GM12874 (cell line): ENCODE data around the gene FHIP2A.

Experiments
- CTCF ChIP-seq: IDR thresholded peaks from 2 replicates; pipeline ENCODE4 v1.5.1; 2011; ENCODE audit warnings: low read depth, mild to moderate bottlenecking, control low read depth, low read length, moderate library complexity; ENCODE audit not compliant: insufficient read depth

FHIP2A gene

GRCh38 chr10:114867365-114867764 is 45.8 kb downstream of the FHIP2A start:
- TF ChIP-seq CTCF = no peak

DNA sequence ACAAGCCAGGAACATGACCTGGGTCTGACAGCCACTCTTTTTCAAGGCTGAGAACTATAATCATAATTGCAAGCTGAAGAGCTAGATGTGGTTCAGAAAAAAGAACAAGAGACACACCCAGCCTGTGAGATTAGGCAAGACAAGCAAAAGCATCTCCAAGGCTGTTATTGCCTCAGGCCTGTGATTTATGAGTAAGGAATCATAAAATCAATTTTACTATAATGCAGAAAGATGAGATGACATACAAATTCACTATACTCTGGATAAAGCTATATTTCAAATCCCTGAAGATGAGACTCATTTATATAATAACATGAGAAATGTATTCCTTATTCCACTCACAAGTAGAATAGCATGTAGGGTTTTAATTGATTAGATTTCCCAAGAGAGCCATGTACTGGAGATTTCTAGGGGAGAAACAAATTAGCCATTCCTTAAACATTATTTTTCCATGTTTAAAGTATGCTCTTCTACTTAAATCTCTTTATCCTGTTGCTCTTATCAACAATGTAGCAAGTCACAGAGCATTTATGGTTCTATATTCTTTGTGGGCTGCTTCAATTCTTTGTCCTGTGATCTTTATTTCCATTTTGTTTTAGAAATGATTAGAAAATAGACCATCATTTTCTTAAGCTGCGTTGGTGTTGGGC is 47.4 kb downstream of the FHIP2A start:
- no peak for TF ChIP-seq CTCF

GRCh38 chr10:114869520-114869892 is 47.9 kb downstream of the FHIP2A start:
- no peak for TF ChIP-seq CTCF

- no peak for TF ChIP-seq CTCF
These were observed 48.9 kb downstream of the FHIP2A start for GRCh38 chr10:114870486-114870885.

DNA sequence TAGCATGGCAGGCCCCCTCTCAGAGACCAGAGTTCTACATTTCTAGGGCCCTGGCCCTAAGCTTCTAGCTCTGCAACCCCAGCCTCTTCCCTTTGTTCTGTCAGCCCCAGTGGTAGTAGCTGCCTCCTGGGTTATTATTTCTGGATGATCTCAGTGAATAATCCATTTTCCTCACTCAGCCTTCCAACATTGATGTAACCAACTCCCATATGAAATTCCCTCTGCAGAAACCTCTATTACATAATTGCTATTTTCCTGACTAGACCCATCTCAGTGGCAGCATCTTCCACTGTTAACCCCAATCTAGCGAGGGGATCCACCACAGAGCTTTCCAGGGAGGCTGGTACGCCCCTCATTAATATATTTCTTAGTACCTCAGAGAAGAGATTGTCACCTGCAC is 49.8 kb downstream of the FHIP2A start:
- no peak for TF ChIP-seq CTCF
